DMS 273 treated with DMSO at 0.1 percent for 48 hours (cell line): ENCODE results near the gene KASH5.

Source experiments
- DNase-seq: peaks from one replicate; lab custom pipeline; 2025; lab: John Stamatoyannopoulos, UW

Gene KASH5

GRCh38 chr19:49387936-49388372 is at the start of gene KASH5:
Gene KASH5 (plus strand): TSS chr19:49388249. CDS start chr19:49390884, 2,635 bp downstream.
- DNase-seq = no peak

- no peak for DNase-seq
Measured at GRCh38 chr19:49338691-49339300, 49.3 kb upstream of the KASH5 start.

- DNase-seq = no peak
Measured at GRCh38 chr19:49339301-49340068, 48.6 kb upstream of the KASH5 start.

GRCh38 chr19:49340069-49340864 is 47.8 kb upstream of the KASH5 start:
- no peak for DNase-seq

GRCh38 chr19:49340865-49341718 is 47.0 kb upstream of the KASH5 start:
- DNase-seq = no peak

- no peak for DNase-seq
Measured at GRCh38 chr19:49342291-49342721, 45.7 kb upstream of the KASH5 start.

- no peak for DNase-seq
Measured at GRCh38 chr19:49343123-49343522, 44.9 kb upstream of the KASH5 start.

- DNase-seq = no peak
Measured at GRCh38 chr19:49344505-49345423, 43.3 kb upstream of the KASH5 start.

GRCh38 chr19:49347191-49347590 is 40.9 kb upstream of the KASH5 start:
- DNase-seq = no peak

GRCh38 chr19:49347835-49348234 is 40.2 kb upstream of the KASH5 start:
- peak; percentile 49 for DNase-seq

GRCh38 chr19:49348305-49349189 is 39.5 kb upstream of the KASH5 start:
- DNase-seq = no peak

GRCh38 chr19:49349567-49349966 is 38.5 kb upstream of the KASH5 start:
- no peak for DNase-seq

GRCh38 chr19:49355909-49356353 is 32.1 kb upstream of the KASH5 start:
- no peak for DNase-seq

- DNase-seq = no peak
Measured at GRCh38 chr19:49356382-49356781, 31.7 kb upstream of the KASH5 start.

GRCh38 chr19:49357186-49357585 is 30.9 kb upstream of the KASH5 start:
- DNase-seq = no peak

GRCh38 chr19:49359851-49360820 is 27.9 kb upstream of the KASH5 start:
- DNase-seq = no peak

GRCh38 chr19:49361438-49362047 is 26.5 kb upstream of the KASH5 start:
- DNase-seq = peak; percentile 4
